GM23248 (cell line): ENCODE measurements around the gene SLC25A11.
"Not testable (repeated sequence)": the region's sequence is repeated elsewhere in the genome, so short reads cannot be mapped to it uniquely, and the experiment has no call there.

Experiments used
- EZH2 ChIP-seq: fragments of 200-600 bp; sonication (generic); IDR thresholded peaks from 2 replicates; pipeline ENCODE4 v1.6.1; 2018; ENCODE audit warnings: antibody characterized with exemption, mild to moderate bottlenecking; ENCODE audit not compliant: insufficient read depth, poor library complexity, severe bottlenecking
- EZH2phosphoT487 ChIP-seq: fragments of 200-600 bp; sonication (generic); IDR thresholded peaks from 2 replicates; pipeline ENCODE4 v1.6.1; 2018; ENCODE audit warnings: antibody characterized with exemption, moderate library complexity, mild to moderate bottlenecking, low read depth; ENCODE audit not compliant: insufficient read depth

- TF ChIP-seq EZH2phosphoT487, EZH2: not testable (repeated sequence)
These were observed 33.2 kb downstream of the SLC25A11 start for GRCh38 chr17:4906642-4907041.
